HepG2 (cell line): ENCODE measurements around the gene PALMD. TPM values are rescaled to one million over a fixed set of nuclear protein-coding genes. Genes with fewer than 3 reads are reported as not detected.

Experiments used
- ATAC-seq: fragments of 200-7000 bp; cut with Tn5 transposase; 3 replicates; pipeline ENCODE4 v1.9.1; 2020; ENCODE audit warnings: mild to moderate bottlenecking, moderate library complexity
- BruUV-seq: library from RNA; stranded (reverse); fragments of 400-500 nt; replicated peaks from 2 replicates; lab custom pipeline; 2021; lab: Mats Ljungman, UMichigan
- CTCF ChIA-PET: fragments of 300-600 bp; formaldehyde crosslinking; extraction: SDS; loops from one replicate; lab custom pipeline; 2021; ENCODE audit warnings: low total read pairs, inconsistent platforms, low intra/inter-chr PET ratio; lab: Yijun Ruan, JAX
- POLR2A ChIA-PET: fragments of 350-600 bp; sonication (Branson Sonifier 250); formaldehyde crosslinking; loops from one replicate; lab custom pipeline; 2020; ENCODE audit warnings: antibody characterized with exemption, inconsistent platforms; lab: Yijun Ruan, JAX
- DNase-seq: peaks from one replicate; pipeline ENCODE4 v3.0.0-alpha.2; 2015; ENCODE audit warnings: low spot score
- FAIRE-seq: peaks from 3 replicates; lab custom pipeline; 2011; peaks lifted over from hg19 to GRCh38; lab: Jason Lieb, UNC
- H2AFZ ChIP-seq: one replicate; pipeline ENCODE4 v1.6.1; 2011; ENCODE audit warnings: low read length, inconsistent platforms
- H3K27ac ChIP-seq: fragments of 300-600 bp; 3 replicates; pipeline ENCODE4 v1.8.0; 2011; ENCODE audit warnings: mixed run types, mild to moderate bottlenecking, mixed read lengths, low read length, inconsistent platforms; ENCODE audit not compliant: insufficient read depth; ENCODE audit errors: extremely low read length
- H3K27me3 ChIP-seq, 2 experiments: fragments of 200-600 bp in 1 of 2; 2 replicates in 1 of 2; 3 replicates in 1 of 2; pipeline versions ENCODE4 v1.6.0 to v1.8.0; 2011; ENCODE audit warnings: low read length in 2 of 2, mild to moderate bottlenecking in 2 of 2, moderate library complexity in 2 of 2, inconsistent platforms in 1 of 2; ENCODE audit not compliant: insufficient read depth in 2 of 2, control insufficient read depth in 1 of 2
- H3K36me3 ChIP-seq, 2 experiments: fragments of 200-600 bp in 1 of 2; replicated peaks in 1 of 2; 2 replicates in 1 of 2; 3 replicates in 1 of 2; pipeline versions ENCODE4 v1.5.1 to v1.8.0; 2011; ENCODE audit warnings: low read length in 2 of 2, inconsistent platforms in 1 of 2; ENCODE audit not compliant: insufficient read depth in 2 of 2, control insufficient read depth in 1 of 2
- H3K4me1 ChIP-seq: 2 replicates; pipeline ENCODE4 v1.5.1; 2012; ENCODE audit warnings: low read length, inconsistent platforms; ENCODE audit not compliant: insufficient read depth
- H3K4me2 ChIP-seq: 2 replicates; pipeline ENCODE4 v1.6.0; 2011; ENCODE audit warnings: low read depth, low read length, inconsistent platforms
- H3K4me3 ChIP-seq, 3 experiments: fragments of 200-600 bp in 1 of 3; sonication (generic), shearing (Covaris generic) in 1 of 3; replicated peaks in 1 of 3; 2 replicates each; pipeline ENCODE4 v1.5.1; 2011 to 2016; ENCODE audit warnings: low read length in 3 of 3, inconsistent platforms in 2 of 3, low read depth in 2 of 3, mild to moderate bottlenecking in 2 of 3, control low read depth in 1 of 3, mixed read lengths in 1 of 3; ENCODE audit not compliant: insufficient read depth in 1 of 3
- H3K79me2 ChIP-seq: one replicate; pipeline ENCODE4 v1.6.1; 2011; ENCODE audit warnings: low read length, inconsistent platforms; ENCODE audit not compliant: insufficient read depth
- H3K9ac ChIP-seq: 2 replicates; pipeline ENCODE4 v1.6.0; 2011; ENCODE audit warnings: mild to moderate bottlenecking, low read depth, low read length, inconsistent platforms; ENCODE audit not compliant: insufficient read depth
- H3K9me3 ChIP-seq: 2 replicates; pipeline ENCODE4 v1.5.1; 2012; ENCODE audit warnings: mild to moderate bottlenecking, low read length
- H4K20me1 ChIP-seq: 2 replicates; pipeline ENCODE4 v1.6.0; 2011; ENCODE audit warnings: inconsistent platforms, mild to moderate bottlenecking, low read length, moderate library complexity; ENCODE audit not compliant: insufficient read depth
- PCBP1 ChIP-seq: fragments of 200-400 bp; formaldehyde crosslinking; IDR thresholded peaks from 2 replicates; pipeline ENCODE4 v1.6.1; 2017; ENCODE audit warnings: mild to moderate bottlenecking, low read depth, low read length, borderline replicate concordance
- SALL1 ChIP-seq: sonication (generic); formaldehyde crosslinking; IDR thresholded peaks from 2 replicates; pipeline ENCODE4 v1.8.0; 2022; ENCODE audit warnings: mild to moderate bottlenecking, missing genetic modification reagents
- SKI ChIP-seq: fragments of 450-650 bp; IDR thresholded peaks from one replicate; pipeline ENCODE4 v1.6.1; 2018; ENCODE audit warnings: mild to moderate bottlenecking; ENCODE audit not compliant: partially characterized antibody
- UBTF ChIP-seq: sonication (generic); formaldehyde crosslinking; IDR thresholded peaks from 2 replicates; pipeline ENCODE4 v1.4.0; 2020; ENCODE audit warnings: mild to moderate bottlenecking, missing genetic modification reagents
- ZFAT ChIP-seq: sonication (generic); formaldehyde crosslinking; conservative IDR thresholded peaks from 2 replicates; pipeline ENCODE4 v1.8.1; 2023; ENCODE audit warnings: missing genetic modification reagents, inconsistent platforms
- ZNF142 ChIP-seq: sonication (generic); formaldehyde crosslinking; IDR thresholded peaks from 2 replicates; pipeline ENCODE4 v1.4.0; 2020; ENCODE audit warnings: missing genetic modification reagents
- ZNF17 ChIP-seq: sonication (generic); formaldehyde crosslinking; IDR thresholded peaks from 2 replicates; pipeline ENCODE4 v1.5.0; 2020; ENCODE audit warnings: mild to moderate bottlenecking, missing genetic modification reagents
- WGBS: methylation state at CpG from one replicate; pipeline ENCODE4 v1.1.6; 2017; ENCODE audit warnings: low lambda C conversion rate; 5-methylcytosine and 5-hydroxymethylcytosine counted together
- in situ Hi-C: cut with HindIII; loops from 2 replicates; pipeline ENCODE4 v1.10.0; 2017; ENCODE audit warnings: low pct_unique_long_range_greater_than_20kb; ENCODE audit not compliant: extremely low pct_ligation_motif_present
- intact Hi-C: fragments of 100-400 bp; cut with micrococcal nuclease; formaldehyde crosslinking; loops from one replicate; pipeline ENCODE4 v1.10.0; 2022; ENCODE audit not compliant: unreplicated experiment
- polyA plus RNA-seq, 8 experiments: library from polyadenylated mRNA; depleted of rRNA in 3 of 8; stranded (reverse) in 7 of 8; unstranded in 1 of 8; fragments of >200 nt; fragmentation: Illumina TruSeq in 4 of 8; extraction: Trizol in 4 of 8; gene quantifications; 2 replicates each; pipeline versions ENCODE4 v1.2.1 to v1.2.3, GENCODE V29; 2011 to 2016; ENCODE audit warnings: low read depth in 4 of 8, missing spikeins in 1 of 8, mixed read lengths in 1 of 8; ENCODE audit not compliant: insufficient read depth in 1 of 8
- total RNA-seq, 5 experiments: library from RNA; depleted of rRNA; stranded (reverse); fragments of >200 nt; fragmentation: Illumina TruSeq; extraction: Trizol; gene quantifications; 2 replicates each; pipeline ENCODE4 v1.2.3, GENCODE V29; 2016; ENCODE audit warnings: low read depth in 1 of 5

PALMD gene
- total and polyA plus RNA-seq, 2 of the 13 experiments (the other 11 are each of a cell fraction or from before 2014, with no cell fraction given) = 5.5 to 31.1 TPM

GRCh38 chr1:99670583-99670982 lies 24.7 kb downstream of the PALMD start:
- ChIA-PET CTCF (no interaction called here), POLR2A (no interaction called here)
- TF ChIP-seq SALL1 (CRISPR knock-in tag) (no peak), SKI (no peak), UBTF (CRISPR knock-in tag) (no peak), ZNF17 (CRISPR knock-in tag) (no peak), ZNF142 (CRISPR knock-in tag) (no peak), PCBP1 (no peak), ZFAT (CRISPR knock-in tag) (no peak)
- FAIRE-seq (no peak), ATAC-seq (no peak), DNase-seq (no peak)
- 85% methylated on average over 1 of the region's 1 CpG for WGBS
- no peaks in the 10 kb centered on the region for H3K79me2 ChIP-seq
- intact Hi-C loops = no loop called here
- 0 out of 2 replicates have a peak, but pooled peaks cover 7% of the 10 kb centered on the region for H3K4me1 ChIP-seq
- no peak overlapping the region for H3K27ac ChIP-seq
- H3K9ac ChIP-seq = no peak overlapping the region
- H3K36me3 ChIP-seq = peaks cover 17 to 72% of the 10 kb centered on the region in 2 experiments
- no peak overlapping the region for H2AFZ ChIP-seq
- in situ Hi-C loops = no loop called here
- no peak overlapping the region for H3K4me2 ChIP-seq
- H3K27me3 ChIP-seq = no peaks in the 10 kb centered on the region
- H3K9me3 ChIP-seq = no peaks in the 10 kb centered on the region
- BruUV-seq = no TSS peak
- no peak overlapping the region for H3K4me3 ChIP-seq
- no peaks in the 10 kb centered on the region for H4K20me1 ChIP-seq
